ENCODE data around the gene TSACC.
"Not testable (repeated sequence)": the region's sequence is repeated elsewhere in the genome, so short reads cannot be mapped to it uniquely, and the experiment has no call there.

The TSACC gene

DNA sequence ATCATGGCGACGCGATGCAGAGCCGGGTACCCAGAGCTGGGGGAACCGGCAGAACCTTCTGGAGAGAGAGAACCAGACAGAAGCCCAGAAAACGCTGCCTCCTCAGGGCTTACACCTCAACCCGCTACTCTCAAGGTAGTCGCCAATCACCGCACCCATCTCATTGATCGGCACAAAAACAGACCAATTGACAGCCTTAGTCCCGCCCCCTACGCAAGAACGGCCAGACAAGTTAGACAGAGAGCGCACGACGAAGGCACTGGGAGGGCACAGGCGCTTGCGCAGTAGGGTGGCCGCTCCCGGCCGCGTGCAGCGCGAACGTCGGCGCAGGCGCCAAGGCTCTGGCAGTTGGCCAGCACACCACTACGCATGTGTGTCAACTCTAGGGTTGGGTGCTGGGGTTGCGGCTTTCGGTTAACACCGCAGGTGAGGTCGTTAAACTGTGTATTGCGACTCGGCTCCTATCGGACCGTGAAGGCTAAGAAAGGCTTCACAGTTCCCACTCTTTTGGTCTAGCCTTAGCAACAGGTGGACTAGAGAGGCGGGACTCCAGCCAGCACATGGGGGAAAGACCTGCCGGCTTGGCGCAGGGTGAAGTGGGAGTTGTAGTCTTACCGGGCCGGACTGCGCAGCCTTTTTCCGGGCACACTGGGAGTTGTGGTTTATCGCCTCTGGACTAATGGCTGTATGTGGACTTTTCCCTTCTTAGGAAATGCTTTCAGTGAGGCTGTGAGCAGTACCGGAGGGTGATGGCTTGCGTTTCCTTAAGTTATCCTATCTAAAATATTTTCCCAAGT lies at the start of gene TSACC, which contains the start of gene CCT3:
TSS of gene TSACC (plus strand) at position 347 of the 797 bp plus-strand sequence. CDS start 1,232 bp downstream, outside the sequence.
TSS of gene CCT3 (minus strand) at position 113 of the 797 bp plus-strand sequence. CDS start at position 5, 108 bp downstream.
- DNase-seq, result peak; percentile 100

- DNase-seq, result no peak
These were observed 48.5 kb upstream of the TSACC start for GRCh38 chr1:156289857-156290256.

DNA sequence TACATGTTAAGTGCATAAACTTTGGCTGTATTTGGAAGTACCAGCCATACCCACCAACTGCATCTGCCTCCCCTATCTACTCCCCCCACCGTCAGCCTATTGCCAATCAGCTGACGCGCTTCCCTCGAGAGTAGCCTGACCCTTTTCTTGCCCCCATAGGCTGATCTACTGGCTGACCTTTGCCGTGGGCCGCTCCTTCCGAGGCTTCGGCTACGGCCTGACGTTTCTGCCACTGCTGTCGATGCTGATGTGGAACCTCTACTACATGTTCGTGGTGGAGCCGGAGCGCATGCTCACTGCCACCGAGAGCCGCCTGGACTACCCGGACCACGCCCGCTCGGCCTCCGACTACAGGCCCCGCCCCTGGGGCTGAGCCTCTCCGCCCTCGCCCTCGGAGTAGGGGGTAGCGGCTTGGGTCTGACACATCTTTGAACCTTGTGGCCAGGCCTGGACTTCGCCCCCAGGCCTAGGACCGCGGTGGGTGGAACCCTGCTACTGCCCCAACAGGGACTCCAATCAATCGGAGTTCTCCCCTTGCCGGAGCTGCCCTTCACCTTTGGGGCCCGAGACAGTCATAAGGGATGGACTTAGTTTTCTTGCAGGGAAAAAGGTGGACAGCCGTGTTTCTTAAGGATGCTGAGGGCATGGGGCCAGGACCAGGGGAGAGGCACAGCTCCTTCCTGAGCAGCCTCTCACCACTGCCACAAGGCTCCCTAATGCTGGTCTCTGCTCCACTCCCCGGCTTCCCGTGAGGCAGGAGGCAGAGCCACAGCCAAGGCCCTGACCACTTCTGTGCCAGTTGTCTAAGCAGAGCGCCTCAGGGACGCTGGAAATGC lies 46.9 kb upstream of the TSACC start:
- peak; percentile 90 for DNase-seq

DNA sequence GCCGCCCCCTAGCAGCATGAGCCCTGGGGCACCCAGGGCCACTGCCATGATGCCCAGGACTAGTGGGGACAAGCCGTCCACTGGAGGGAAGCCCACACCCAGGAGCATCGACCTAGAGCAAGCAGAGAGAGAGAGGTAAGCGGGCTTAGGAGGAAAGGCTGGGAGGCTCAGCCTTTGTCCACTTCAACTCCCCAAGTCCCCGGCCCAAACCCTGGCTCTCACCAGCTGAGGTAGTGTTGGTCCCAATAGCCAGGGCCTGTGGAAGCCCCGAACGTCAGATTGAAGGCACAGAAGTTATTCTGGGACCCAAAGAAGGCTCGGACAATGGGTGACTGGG lies 45.3 kb upstream of the TSACC start:
- DNase-seq, result no peak

DNA sequence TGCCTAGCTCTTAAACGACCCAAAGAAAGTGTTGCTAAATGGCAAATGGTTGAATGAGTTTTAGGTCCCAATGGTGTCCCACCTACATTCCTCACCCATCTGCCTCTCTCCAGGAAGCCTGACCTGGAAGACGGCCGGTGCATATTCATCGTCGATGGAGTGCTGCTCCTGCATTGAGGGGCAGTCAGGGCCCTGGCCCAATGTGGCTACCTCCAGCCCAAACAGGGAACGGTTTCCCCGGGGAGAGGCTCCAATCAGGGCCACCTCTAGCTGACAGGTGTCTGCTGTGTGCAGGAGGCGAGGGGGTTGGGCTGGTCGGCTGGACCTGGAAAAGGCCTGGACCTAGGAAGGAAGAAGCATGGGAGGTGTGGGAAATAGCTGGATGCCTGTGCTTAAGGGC lies 44.4 kb upstream of the TSACC start:
- DNase-seq, result no peak

DNA sequence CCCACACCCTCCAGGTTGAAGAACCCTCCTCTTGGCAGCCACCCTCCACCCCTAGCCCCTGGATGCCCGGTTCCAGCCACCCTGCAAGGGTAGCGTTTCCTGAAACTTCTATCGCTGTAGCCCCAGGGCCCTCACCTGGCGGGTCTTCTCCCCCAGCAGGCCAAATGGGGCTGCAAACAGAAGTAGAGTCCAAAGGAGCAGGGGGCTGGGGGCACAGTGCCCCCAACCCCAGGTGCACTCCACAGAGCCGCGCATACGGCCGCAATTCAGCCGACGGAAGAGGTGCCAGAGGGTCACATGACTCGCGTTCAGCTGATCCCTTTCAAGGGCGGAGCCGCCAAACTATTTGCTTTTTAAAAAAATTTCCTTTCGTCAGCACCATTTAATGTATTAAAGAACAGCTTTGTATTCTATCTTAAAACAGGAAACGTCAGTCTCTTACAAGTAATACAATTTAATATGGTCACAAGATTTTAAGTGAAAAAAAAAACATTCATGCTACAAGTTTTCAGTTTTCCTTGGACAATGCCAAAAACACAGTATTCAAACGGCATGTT lies 42.9 kb upstream of the TSACC start, which contains the start of gene GLMP:
TSS of gene GLMP (minus strand) at position 289 of the 557 bp plus-strand sequence. CDS start at position 255, 34 bp downstream.
- peak; percentile 76 for DNase-seq

- no peak for DNase-seq
These were observed 39.4 kb upstream of the TSACC start, which contains the start of gene VHLL for GRCh38 chr1:156298852-156299357. Gene VHLL (minus strand): TSS chr1:156299307. CDS start chr1:156299189, 118 bp downstream.

DNA sequence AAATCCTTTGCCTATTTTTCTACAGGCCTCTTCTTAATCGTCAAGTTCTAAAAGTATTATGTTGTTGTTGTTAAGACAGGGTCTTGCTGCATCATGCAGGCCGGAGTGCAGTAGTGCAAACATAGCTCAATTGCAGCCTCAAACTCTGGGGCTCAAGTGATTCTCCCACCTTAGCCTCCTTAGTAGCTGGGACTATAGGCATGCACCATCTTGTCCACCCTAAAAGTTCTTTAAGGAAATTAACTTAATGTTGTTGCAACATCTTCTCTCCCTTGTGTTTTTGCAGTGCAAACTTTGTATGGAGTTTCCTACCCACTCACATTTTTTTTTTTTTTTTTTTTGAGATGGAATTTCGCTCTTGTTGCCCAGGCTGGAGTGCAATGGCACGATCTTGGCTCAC lies 35.1 kb upstream of the TSACC start:
- no peak for DNase-seq

- DNase-seq, result no peak
These were observed 33.1 kb upstream of the TSACC start for GRCh38 chr1:156305215-156305614.

- DNase-seq, result peak; percentile 20
These were observed 30.2 kb upstream of the TSACC start for GRCh38 chr1:156308078-156308477.

DNA sequence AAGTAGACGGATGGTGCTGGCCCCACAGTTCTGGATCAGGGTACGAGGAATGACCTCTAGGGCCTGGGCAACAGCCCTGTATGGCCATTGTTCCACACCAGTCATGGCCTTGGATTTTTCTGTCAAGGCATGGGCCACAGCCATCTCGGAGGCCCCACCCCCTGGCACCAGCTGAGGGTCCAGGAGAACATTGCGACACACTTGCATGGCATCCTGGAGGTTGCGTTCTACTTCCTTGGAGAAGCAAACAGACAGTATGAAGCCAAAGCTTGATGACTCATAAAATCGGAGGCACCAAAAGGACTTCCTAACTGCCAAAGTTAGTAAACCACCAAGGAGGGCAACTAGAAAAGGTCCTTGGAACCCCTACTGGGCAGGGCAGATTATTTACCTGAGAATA lies 27.4 kb upstream of the TSACC start:
- DNase-seq, result no peak

DNA sequence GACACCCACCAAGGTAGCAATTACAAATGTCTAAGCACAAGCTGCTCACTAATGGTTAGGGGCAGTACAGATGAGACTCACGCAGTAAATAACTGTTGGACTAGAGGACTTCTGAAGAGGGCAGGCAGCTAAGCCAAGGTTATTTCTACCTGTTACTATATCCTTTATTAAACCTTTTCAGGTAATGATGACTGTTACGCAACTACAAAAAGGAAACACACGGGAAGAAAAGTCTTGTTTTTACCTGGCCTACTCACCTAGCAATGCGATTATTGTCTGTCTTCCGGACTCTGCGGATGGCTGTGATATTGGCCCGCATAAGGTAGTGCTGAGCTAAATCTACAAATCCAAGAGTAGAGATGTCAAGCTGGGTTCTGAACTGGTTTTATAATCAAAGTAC lies 21.4 kb upstream of the TSACC start:
- DNase-seq, result no peak

DNA sequence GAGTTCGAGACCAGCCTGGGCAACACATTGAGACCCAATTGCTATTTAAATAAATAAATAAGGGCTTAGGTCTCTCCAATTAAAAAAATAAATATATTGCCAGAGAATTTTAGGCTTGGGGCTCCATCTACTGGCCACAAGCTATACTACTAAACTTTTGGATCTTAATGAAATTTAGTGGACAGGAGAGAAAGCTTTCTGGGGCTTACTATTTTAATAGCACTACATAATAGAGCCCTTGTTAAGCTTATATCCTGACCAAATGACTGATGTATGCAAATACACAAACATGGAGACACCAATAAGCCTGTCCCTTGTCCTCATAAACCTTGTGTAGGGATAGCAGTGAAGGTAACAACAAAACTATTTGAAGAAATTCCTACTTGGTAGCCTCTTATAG lies 18.7 kb upstream of the TSACC start:
- peak; percentile 54 for DNase-seq

DNA sequence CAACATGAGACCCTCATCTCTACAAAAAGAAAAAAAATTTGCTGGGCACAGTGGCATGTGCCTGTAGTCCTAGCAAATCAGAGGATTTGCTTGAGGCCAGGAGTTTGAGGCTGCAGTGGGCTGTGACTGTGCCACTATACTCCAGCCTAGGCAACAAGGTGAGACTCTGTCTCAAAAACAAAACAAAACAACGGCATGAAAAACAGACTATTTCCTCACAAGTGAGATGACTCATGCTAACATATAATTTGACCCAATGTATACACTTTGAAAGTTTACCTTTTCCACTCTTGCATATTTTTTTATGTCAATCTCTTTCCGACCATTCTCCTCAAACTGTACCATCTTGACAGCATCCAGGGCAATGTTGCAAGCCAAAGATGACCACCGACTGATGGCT lies 17.8 kb upstream of the TSACC start:
- DNase-seq, result peak; percentile 67

- DNase-seq, result not testable (repeated sequence)
These were observed 15.1 kb upstream of the TSACC start for GRCh38 chr1:156323179-156323578.

DNA sequence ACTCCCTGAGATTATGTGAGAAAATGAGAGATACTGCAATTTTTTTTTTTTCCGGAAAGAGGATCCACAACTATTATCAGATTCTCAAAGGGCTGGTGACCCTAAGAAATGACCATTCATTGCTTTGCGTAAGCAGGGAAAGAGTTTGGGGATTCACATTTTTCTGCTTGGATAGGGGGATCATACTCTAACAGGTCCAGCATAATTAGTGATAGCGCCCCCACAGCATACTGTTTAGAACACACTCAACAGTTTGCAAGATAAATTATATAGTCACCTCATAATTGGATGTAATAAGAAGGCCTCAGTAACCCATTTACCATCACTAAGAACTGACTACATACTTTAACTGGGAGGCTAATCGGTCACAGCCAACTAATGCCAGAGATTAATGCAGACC lies 2.1 kb upstream of the TSACC start:
- DNase-seq, result peak; percentile 19

DNA sequence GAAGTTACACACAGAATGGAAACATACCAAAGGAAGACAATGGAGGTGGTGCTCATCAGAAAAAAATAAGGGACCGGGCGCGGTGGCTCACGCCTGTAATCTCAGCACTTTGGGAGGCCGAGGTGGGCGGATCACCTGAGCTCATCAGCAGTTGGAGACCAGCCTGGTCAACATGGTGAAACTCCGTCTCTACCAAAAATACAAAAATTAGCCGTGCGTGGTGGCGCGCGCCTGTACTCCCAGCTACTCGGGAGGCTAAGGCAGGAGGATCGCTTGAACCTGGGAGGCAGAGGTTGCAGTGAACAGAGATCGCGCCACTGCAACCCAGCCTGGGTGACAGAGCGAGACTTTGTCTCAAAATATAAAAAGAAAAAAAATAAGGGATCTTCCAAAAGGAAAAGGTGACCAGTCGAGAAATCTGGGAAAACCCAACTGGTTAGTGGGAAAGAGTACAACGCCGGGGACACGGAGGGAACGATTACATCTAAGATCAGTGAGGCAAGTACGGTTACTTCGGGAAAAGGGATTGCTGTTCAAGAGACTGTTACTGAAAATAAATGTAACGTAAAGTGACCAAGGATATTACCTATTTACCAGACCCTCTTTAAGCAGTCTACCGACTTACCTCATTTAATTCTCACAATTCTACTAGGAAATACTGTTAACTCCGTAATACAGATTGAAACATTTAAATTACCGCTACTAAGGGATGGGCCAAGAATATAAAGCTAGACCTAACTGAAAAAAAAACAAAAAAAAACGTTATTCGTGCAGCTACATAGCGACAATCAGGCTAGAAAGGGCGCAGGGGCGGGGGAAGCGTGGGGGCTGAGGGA lies 1.1 kb upstream of the TSACC start:
- peak; percentile 26 for DNase-seq

DNA sequence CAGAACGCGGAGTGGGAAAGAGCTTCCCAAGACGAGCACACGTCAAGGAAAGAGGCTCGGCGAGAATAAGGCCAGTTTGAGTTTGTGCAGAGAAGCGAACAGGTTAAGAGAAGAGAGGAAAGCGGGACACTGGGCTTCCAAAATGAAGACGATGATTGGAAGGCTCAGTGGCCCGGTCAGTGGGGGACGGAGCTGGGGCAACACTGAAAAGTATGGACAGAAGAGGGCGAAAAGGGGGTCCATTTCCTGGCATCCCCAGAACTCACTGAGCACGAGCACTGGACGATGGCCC lies 492 bp upstream of the TSACC start:
- DNase-seq, result no peak

GRCh38 chr1:156342166-156342955 lies 4.0 kb downstream of the TSACC start:
- DNase-seq, result peak; percentile 61

DNA sequence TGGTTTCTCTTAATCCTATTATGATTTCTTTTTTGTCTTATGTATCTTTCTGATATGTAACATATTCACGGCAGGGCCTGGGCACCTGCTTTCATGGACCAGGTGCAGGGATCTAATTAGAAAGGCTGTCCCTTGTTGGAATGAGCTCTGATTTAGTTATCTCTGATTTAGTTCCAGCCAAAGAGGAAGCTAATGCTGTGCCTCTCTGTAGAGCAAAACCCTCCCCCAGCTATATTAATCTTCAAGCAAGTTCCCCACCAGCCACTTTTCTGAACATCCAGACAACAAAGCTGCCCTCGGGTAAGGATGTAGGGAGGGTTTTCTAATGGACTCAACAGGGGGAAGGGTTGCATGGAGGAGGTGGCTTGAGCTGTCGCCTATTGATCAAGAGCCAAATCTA lies 6.1 kb downstream of the TSACC start:
- DNase-seq, result no peak

DNA sequence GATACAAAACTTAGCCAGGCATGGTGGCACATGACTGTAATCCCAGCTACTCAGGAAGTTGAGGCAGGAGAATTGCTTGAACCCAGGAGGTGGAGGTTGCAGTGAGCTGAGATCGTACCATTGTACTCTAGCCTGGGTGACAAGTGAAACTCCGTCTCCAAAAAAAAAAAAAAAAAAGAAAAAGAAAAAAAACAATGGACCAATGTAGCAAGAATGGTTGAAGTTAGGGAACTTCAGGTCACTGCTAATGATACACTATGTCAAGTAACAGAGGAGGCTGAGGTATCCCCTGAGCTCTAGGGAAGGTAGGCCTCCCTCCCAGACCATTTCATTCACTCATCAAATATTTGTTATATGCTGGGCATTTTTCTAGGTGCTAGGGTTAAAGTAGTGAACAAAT lies 7.7 kb downstream of the TSACC start:
- DNase-seq, result not testable (repeated sequence)

- DNase-seq, result no peak
These were observed 8.3 kb downstream of the TSACC start for GRCh38 chr1:156346636-156347035.

Measured in DMS53 (cell line).